ENCODE data around the gene OR13F1.
A peak's percentile ranks its signal among the peaks of the same experiment; 100 is the strongest.

Gene OR13F1

GRCh38 chr9:104539275-104539674, 35.2 kb downstream of the OR13F1 start:
- no peak for TF ChIP-seq CTCF (IDR thresholded peaks at IDR 0.05; ENCODE audit: low read depth, low read length)
- H3K4me3 ChIP-seq (ENCODE audit: low read depth, low read length) = no peak overlapping the region
- DNase-seq (ENCODE audit: low read depth, low spot score) = no peak
- in situ Hi-C loops (cut with HindIII; ENCODE audit: low sequenced_read_pairs) = no loop called here

- no peak overlapping the region for H3K4me3 ChIP-seq (ENCODE audit: low read depth, low read length)
- no peak for DNase-seq (ENCODE audit: low read depth, low spot score)
- TF ChIP-seq CTCF (IDR thresholded peaks at IDR 0.05; ENCODE audit: low read depth, low read length) = no peak
- in situ Hi-C loops (cut with HindIII; ENCODE audit: low sequenced_read_pairs) = no loop called here
These were observed 40.6 kb downstream of the OR13F1 start for GRCh38 chr9:104544644-104545043.

- no peak overlapping the region for H3K4me3 ChIP-seq (ENCODE audit: low read depth, low read length)
- TF ChIP-seq CTCF (IDR thresholded peaks at IDR 0.05; ENCODE audit: low read depth, low read length) = no peak
- in situ Hi-C loops (cut with HindIII; ENCODE audit: low sequenced_read_pairs) = no loop called here
- peak; percentile 4 for DNase-seq (ENCODE audit: low read depth, low spot score)
These were observed 49.2 kb downstream of the OR13F1 start for GRCh38 chr9:104553261-104553660.
